ENCODE results near the gene DIDO1.

GRCh38 chr20:62850333-62850974 lies 75.9 kb downstream of the DIDO1 start:
- TF ChIP-seq EP300 (IDR thresholded peaks at IDR 0.05; ENCODE audit: low read depth in 2 of 2, low read length in 2 of 2): no peak
- TF ChIP-seq EP300 (CRISPR knock-in tag; IDR thresholded peaks at IDR 0.05; ENCODE audit: borderline replicate concordance): no peak
- TF ChIP-seq YY1 (IDR thresholded peaks at IDR 0.05; ENCODE audit: insufficient read depth, insufficient replicate concordance, low read depth, low read length): no peak
- no peak for TF ChIP-seq ATF1 (CRISPR knock-in tag; IDR thresholded peaks at IDR 0.05)
- TF ChIP-seq, protein P1, sequence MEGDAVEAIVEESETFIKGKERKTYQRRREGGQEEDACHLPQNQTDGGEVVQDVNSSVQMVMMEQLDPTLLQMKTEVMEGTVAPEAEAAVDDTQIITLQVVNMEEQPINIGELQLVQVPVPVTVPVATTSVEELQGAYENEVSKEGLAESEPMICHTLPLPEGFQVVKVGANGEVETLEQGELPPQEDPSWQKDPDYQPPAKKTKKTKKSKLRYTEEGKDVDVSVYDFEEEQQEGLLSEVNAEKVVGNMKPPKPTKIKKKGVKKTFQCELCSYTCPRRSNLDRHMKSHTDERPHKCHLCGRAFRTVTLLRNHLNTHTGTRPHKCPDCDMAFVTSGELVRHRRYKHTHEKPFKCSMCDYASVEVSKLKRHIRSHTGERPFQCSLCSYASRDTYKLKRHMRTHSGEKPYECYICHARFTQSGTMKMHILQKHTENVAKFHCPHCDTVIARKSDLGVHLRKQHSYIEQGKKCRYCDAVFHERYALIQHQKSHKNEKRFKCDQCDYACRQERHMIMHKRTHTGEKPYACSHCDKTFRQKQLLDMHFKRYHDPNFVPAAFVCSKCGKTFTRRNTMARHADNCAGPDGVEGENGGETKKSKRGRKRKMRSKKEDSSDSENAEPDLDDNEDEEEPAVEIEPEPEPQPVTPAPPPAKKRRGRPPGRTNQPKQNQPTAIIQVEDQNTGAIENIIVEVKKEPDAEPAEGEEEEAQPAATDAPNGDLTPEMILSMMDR (CRISPR knock-in tag; IDR thresholded peaks at IDR 0.05): peak; percentile 13; the same call in 1 of the 2 replicates
- TF ChIP-seq, protein P2, sequence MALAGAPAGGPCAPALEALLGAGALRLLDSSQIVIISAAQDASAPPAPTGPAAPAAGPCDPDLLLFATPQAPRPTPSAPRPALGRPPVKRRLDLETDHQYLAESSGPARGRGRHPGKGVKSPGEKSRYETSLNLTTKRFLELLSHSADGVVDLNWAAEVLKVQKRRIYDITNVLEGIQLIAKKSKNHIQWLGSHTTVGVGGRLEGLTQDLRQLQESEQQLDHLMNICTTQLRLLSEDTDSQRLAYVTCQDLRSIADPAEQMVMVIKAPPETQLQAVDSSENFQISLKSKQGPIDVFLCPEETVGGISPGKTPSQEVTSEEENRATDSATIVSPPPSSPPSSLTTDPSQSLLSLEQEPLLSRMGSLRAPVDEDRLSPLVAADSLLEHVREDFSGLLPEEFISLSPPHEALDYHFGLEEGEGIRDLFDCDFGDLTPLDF (CRISPR knock-in tag; IDR thresholded peaks at IDR 0.05): no peak
- no peak for TF ChIP-seq MAFK (conservative IDR thresholded peaks at IDR 0.05 in 1 of 2, IDR thresholded peaks at IDR 0.05 in 1 of 2; ENCODE audit: low read length in 2 of 2)
- no peak for TF ChIP-seq ZFX (CRISPR knock-in tag; IDR thresholded peaks at IDR 0.05; ENCODE audit: low read depth)
- no peak for TF ChIP-seq EZH2 (conservative IDR thresholded peaks at IDR 0.05; ENCODE audit: low read depth, low read length)
- TF ChIP-seq POLR2A (IDR thresholded peaks at IDR 0.05; ENCODE audit: insufficient read depth in 1 of 2, low read depth in 2 of 2, low read length in 2 of 2): no peak
- TF ChIP-seq SIN3B (IDR thresholded peaks at IDR 0.05; ENCODE audit: low read length): no peak
- no peak for TF ChIP-seq MBNL3 (CRISPR knock-in tag; conservative IDR thresholded peaks at IDR 0.05)
- TF ChIP-seq ZKSCAN1 (IDR thresholded peaks at IDR 0.05; ENCODE audit: low read length): no peak

Data from HepG2 (cell line).